IMR-90 (cell line): ENCODE data around the gene MBOAT2.

Experiments
- CTCF ChIP-seq: conservative IDR thresholded peaks from 2 replicates; pipeline ENCODE4 v1.5.1; 2012; ENCODE audit warnings: mild to moderate bottlenecking, low read depth, low read length, improper control_type of control experiment
- POLR2A ChIP-seq: IDR thresholded peaks from 2 replicates; pipeline ENCODE4 v1.6.1; 2012; ENCODE audit warnings: mild to moderate bottlenecking, low read depth, low read length

GRCh38 chr2:8966123-8966908 lies 37.2 kb downstream of the MBOAT2 start:
- TF ChIP-seq CTCF (no peak), POLR2A (no peak)
